Measurements from ENCODE around the gene CADPS2. TPM values are rescaled to one million over a fixed set of nuclear protein-coding genes. Genes with fewer than 3 reads are reported as not detected.

CADPS2 gene
- total and polyA plus RNA-seq, 2 donors (not counting 1 experiment from before 2014, with no cell fraction given) = 11.5 to 32.2 TPM

GRCh38 chr7:122521767-122522166, 364.5 kb downstream of the CADPS2 start:
- Histone ChIP-seq H3K9ac (ENCODE audit: insufficient read depth, low read length) (no peak overlapping the region), H3K27me3 (ENCODE audit: control insufficient read depth, insufficient read depth, low read length) (no peaks in the 10 kb centered on the region), H2AFZ (ENCODE audit: low read length) (no peak overlapping the region), H3K9me3 (ENCODE audit: control insufficient read depth, insufficient read depth, low read depth, low read length) (no peaks in the 10 kb centered on the region), H3K4me3 (replicated peaks in 1 of 4; ENCODE audit: control extremely low read depth in 1 of 4, insufficient read depth in 1 of 4, low read depth in 3 of 4, low read length in 4 of 4) (no peak overlapping the region), H3K27ac (ENCODE audit: insufficient read depth, low read length) (no peak overlapping the region), H3K4me2 (ENCODE audit: extremely low read depth, insufficient read depth, low read length) (no peak overlapping the region), H3K4me1 (ENCODE audit: control insufficient read depth, extremely low read depth, insufficient read depth, low read length) (no peaks in the 10 kb centered on the region), H3K36me3 (ENCODE audit: control insufficient read depth, insufficient read depth, low read length) (no peaks in the 10 kb centered on the region), H4K20me1 (ENCODE audit: control insufficient read depth, extremely low read depth, insufficient read depth, low read length) (no peaks in the 10 kb centered on the region), H3K79me2 (ENCODE audit: control insufficient read depth, insufficient read depth, low read length) (no peaks in the 10 kb centered on the region)
- TF ChIP-seq EZH2 (IDR thresholded peaks at IDR 0.05; ENCODE audit: low read length, missing control alignments) (no peak), CTCF (conservative IDR thresholded peaks at IDR 0.05 in 1 of 2, IDR thresholded peaks at IDR 0.05 in 1 of 2; ENCODE audit: low read depth in 1 of 2, low read length in 2 of 2) (no peak)
- DNase-seq (ENCODE audit: low read depth in 2 of 2) = no peak

GRCh38 chr7:122520971-122521555, 365.2 kb downstream of the CADPS2 start:
- no peak overlapping the region for H3K4me3 ChIP-seq (replicated peaks in 1 of 4; ENCODE audit: control extremely low read depth in 1 of 4, insufficient read depth in 1 of 4, low read depth in 3 of 4, low read length in 4 of 4)
- H3K27ac ChIP-seq (ENCODE audit: insufficient read depth, low read length) = no peak overlapping the region
- TF ChIP-seq CTCF (conservative IDR thresholded peaks at IDR 0.05 in 1 of 2, IDR thresholded peaks at IDR 0.05 in 1 of 2; ENCODE audit: low read depth in 1 of 2, low read length in 2 of 2) (no peak), EZH2 (IDR thresholded peaks at IDR 0.05; ENCODE audit: low read length, missing control alignments) (no peak)
- no peaks in the 10 kb centered on the region for H3K27me3 ChIP-seq (ENCODE audit: control insufficient read depth, insufficient read depth, low read length)
- H4K20me1 ChIP-seq (ENCODE audit: control insufficient read depth, extremely low read depth, insufficient read depth, low read length) = no peaks in the 10 kb centered on the region
- H2AFZ ChIP-seq (ENCODE audit: low read length) = no peak overlapping the region
- H3K79me2 ChIP-seq (ENCODE audit: control insufficient read depth, insufficient read depth, low read length) = no peaks in the 10 kb centered on the region
- H3K9me3 ChIP-seq (ENCODE audit: control insufficient read depth, insufficient read depth, low read depth, low read length) = no peaks in the 10 kb centered on the region
- no peak for DNase-seq (ENCODE audit: low read depth in 2 of 2)
- no peaks in the 10 kb centered on the region for H3K4me1 ChIP-seq (ENCODE audit: control insufficient read depth, extremely low read depth, insufficient read depth, low read length)
- H3K4me2 ChIP-seq (ENCODE audit: extremely low read depth, insufficient read depth, low read length) = no peak overlapping the region
- no peaks in the 10 kb centered on the region for H3K36me3 ChIP-seq (ENCODE audit: control insufficient read depth, insufficient read depth, low read length)
- no peak overlapping the region for H3K9ac ChIP-seq (ENCODE audit: insufficient read depth, low read length)

GRCh38 chr7:122518488-122518887, 367.8 kb downstream of the CADPS2 start:
- no peak for DNase-seq (ENCODE audit: low read depth in 2 of 2)
- H2AFZ ChIP-seq (ENCODE audit: low read length) = no peak overlapping the region
- no peak overlapping the region for H3K9ac ChIP-seq (ENCODE audit: insufficient read depth, low read length)
- H3K79me2 ChIP-seq (ENCODE audit: control insufficient read depth, insufficient read depth, low read length) = no peaks in the 10 kb centered on the region
- no peak overlapping the region for H3K27ac ChIP-seq (ENCODE audit: insufficient read depth, low read length)
- TF ChIP-seq EZH2 (IDR thresholded peaks at IDR 0.05; ENCODE audit: low read length, missing control alignments) (no peak), CTCF (conservative IDR thresholded peaks at IDR 0.05 in 1 of 2, IDR thresholded peaks at IDR 0.05 in 1 of 2; ENCODE audit: low read depth in 1 of 2, low read length in 2 of 2) (no peak)
- no peaks in the 10 kb centered on the region for H3K36me3 ChIP-seq (ENCODE audit: control insufficient read depth, insufficient read depth, low read length)
- H3K4me1 ChIP-seq (ENCODE audit: control insufficient read depth, extremely low read depth, insufficient read depth, low read length) = no peaks in the 10 kb centered on the region
- no peak overlapping the region for H3K4me3 ChIP-seq (replicated peaks in 1 of 4; ENCODE audit: control extremely low read depth in 1 of 4, insufficient read depth in 1 of 4, low read depth in 3 of 4, low read length in 4 of 4)
- no peaks in the 10 kb centered on the region for H4K20me1 ChIP-seq (ENCODE audit: control insufficient read depth, extremely low read depth, insufficient read depth, low read length)
- H3K9me3 ChIP-seq (ENCODE audit: control insufficient read depth, insufficient read depth, low read depth, low read length) = no peaks in the 10 kb centered on the region
- no peak overlapping the region for H3K4me2 ChIP-seq (ENCODE audit: extremely low read depth, insufficient read depth, low read length)
- H3K27me3 ChIP-seq (ENCODE audit: control insufficient read depth, insufficient read depth, low read length) = no peaks in the 10 kb centered on the region
